RWPE2 (cell line): ENCODE data around the gene RNLS.
A peak's percentile ranks its signal among the peaks of the same experiment; 100 is the strongest.
"Not testable (repeated sequence)": the region's sequence is repeated elsewhere in the genome, so short reads cannot be mapped to it uniquely, and the experiment has no call there.

Experiments used
- ATAC-seq: fragments of 200-7000 bp; cut with Tn5 transposase; 3 replicates; pipeline ENCODE4 v1.9.1; 2021; ENCODE audit warnings: low read depth
- DNase-seq: peaks from one replicate; pipeline ENCODE4 v3.0.0-alpha.2; 2020; ENCODE audit warnings: low spot score
- H3K27ac ChIP-seq: fragments of 450-650 bp; 2 replicates; pipeline ENCODE4 v1.5.1; 2017; ENCODE audit warnings: mild to moderate bottlenecking; ENCODE audit not compliant: poor library complexity, severe bottlenecking
- H3K27me3 ChIP-seq: fragments of 250-450 bp; sonication (Bioruptor Pico); 2 replicates; pipeline ENCODE4 v1.5.1; 2021; ENCODE audit warnings: mild to moderate bottlenecking, moderate library complexity; ENCODE audit not compliant: insufficient read depth, poor library complexity, severe bottlenecking
- H3K36me3 ChIP-seq: fragments of 250-450 bp; sonication (Bioruptor Pico); 2 replicates; pipeline ENCODE4 v1.5.1; 2020; ENCODE audit warnings: low read depth, mild to moderate bottlenecking, moderate library complexity
- H3K4me1 ChIP-seq: fragments of 250-450 bp; sonication (Bioruptor Pico); 2 replicates; pipeline ENCODE4 v1.5.1; 2021; ENCODE audit warnings: mild to moderate bottlenecking, moderate library complexity; ENCODE audit not compliant: insufficient read depth, poor library complexity, severe bottlenecking
- H3K4me3 ChIP-seq: fragments of 250-450 bp; sonication (Bioruptor Pico); 2 replicates; pipeline ENCODE4 v1.5.1; 2021; ENCODE audit warnings: mild to moderate bottlenecking, moderate library complexity; ENCODE audit not compliant: severe bottlenecking
- H3K9me3 ChIP-seq: fragments of 250-450 bp; sonication (Bioruptor Pico); 2 replicates; pipeline ENCODE4 v1.5.1; 2021; ENCODE audit warnings: mild to moderate bottlenecking, moderate library complexity; ENCODE audit not compliant: severe bottlenecking
- TF ChIP-seq, protein P1 (sequence below): fragments of 450-650 bp; IDR thresholded peaks from one replicate; pipeline ENCODE4 v1.5.1; 2017; ENCODE audit warnings: mild to moderate bottlenecking, moderate library complexity; ENCODE audit not compliant: poor library complexity, severe bottlenecking

Gene RNLS

DNA sequence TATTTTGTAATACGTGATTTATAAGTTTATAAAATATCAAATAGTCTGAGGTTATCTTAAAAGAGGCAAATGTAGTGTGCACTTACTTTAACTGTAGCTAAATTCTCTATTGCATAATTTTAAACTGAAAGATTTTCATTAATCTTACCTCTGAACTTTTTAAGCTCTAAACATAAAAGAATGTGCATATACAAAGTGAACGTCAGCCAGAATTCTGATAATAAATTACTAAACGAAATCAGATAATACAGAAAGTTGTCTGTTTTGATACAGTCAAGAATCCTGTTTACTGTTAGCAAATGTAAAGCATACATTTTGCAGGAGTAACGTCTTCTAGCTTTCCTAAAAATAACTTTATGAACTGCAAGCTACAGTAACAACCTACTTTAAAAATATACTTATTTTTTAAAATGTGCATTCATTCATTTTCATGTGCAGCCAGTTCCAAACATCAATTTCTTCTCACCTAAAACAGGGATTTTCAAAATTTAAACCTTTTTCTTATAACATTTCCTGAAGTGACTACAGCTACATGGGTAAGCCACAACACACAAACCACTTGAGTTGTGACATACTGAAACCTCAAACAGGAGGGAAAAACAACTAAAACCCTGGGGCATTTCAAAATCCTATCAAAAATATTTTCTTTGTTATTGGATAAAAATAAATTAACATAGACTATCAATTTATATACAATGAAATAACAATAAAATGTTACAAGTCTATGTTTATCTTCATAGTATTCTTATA lies 92.7 kb downstream of the RNLS start:
- TF ChIP-seq, protein P1, sequence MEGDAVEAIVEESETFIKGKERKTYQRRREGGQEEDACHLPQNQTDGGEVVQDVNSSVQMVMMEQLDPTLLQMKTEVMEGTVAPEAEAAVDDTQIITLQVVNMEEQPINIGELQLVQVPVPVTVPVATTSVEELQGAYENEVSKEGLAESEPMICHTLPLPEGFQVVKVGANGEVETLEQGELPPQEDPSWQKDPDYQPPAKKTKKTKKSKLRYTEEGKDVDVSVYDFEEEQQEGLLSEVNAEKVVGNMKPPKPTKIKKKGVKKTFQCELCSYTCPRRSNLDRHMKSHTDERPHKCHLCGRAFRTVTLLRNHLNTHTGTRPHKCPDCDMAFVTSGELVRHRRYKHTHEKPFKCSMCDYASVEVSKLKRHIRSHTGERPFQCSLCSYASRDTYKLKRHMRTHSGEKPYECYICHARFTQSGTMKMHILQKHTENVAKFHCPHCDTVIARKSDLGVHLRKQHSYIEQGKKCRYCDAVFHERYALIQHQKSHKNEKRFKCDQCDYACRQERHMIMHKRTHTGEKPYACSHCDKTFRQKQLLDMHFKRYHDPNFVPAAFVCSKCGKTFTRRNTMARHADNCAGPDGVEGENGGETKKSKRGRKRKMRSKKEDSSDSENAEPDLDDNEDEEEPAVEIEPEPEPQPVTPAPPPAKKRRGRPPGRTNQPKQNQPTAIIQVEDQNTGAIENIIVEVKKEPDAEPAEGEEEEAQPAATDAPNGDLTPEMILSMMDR, result no peak
- no peak overlapping the region for H3K27ac ChIP-seq

DNA sequence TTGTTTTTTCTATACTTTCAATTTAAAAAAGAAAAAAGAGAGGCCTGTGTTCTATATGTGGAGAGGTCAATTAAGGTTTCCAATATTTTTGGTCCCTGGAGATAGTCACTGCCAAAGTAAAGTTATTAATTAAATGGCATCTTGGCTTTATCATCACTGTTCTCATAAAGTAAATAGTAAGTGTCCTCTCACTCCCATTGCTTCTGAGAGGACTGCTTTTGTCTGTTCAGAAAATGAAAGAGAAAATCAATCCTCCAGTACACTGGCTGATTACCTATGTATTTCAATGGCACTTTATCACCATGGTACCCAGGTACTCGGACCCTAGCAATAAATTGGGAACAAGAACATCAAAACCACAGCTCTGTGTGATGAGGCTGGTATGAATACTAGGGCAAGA lies 94.0 kb downstream of the RNLS start:
- no peaks in the 10 kb centered on the region for H3K36me3 ChIP-seq
- TF ChIP-seq, protein P1, result no peak
- H3K4me3 ChIP-seq, result no peak overlapping the region
- ATAC-seq (no peak), DNase-seq (no peak)
- no peaks in the 10 kb centered on the region for H3K4me1 ChIP-seq
- H3K27me3 ChIP-seq, result peaks cover 4% of the 10 kb centered on the region
- no peak overlapping the region for H3K27ac ChIP-seq
- H3K9me3 ChIP-seq, result no peaks in the 10 kb centered on the region

More for the DNA sequence above, 92.7 kb downstream of the RNLS start:
- no peaks in the 10 kb centered on the region for H3K9me3 ChIP-seq
- ATAC-seq, result no peak
- H3K4me3 ChIP-seq, result no peak overlapping the region
- no peak for DNase-seq
- no peaks in the 10 kb centered on the region for H3K36me3 ChIP-seq
- H3K27me3 ChIP-seq, result no peaks in the 10 kb centered on the region
- no peaks in the 10 kb centered on the region for H3K4me1 ChIP-seq

DNA sequence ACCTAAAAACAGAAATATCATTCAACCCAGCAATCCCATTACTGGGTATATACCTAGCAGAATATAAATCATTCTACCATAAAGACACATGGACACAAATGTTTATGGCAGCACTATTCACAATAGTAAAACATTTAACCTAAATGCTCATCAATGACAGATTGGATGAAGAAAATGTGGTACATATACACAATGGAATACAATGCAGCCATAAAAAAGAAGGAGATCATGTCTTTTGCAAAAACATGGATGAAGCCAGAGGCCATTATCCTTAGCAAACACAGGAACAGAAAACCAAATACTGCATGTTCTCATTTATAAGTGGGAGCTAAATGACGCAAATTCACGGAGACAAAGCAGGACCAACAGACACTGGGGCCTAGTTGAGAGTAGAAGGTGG lies 96.3 kb downstream of the RNLS start:
- not testable (repeated sequence) for H3K27me3 ChIP-seq, H3K4me3 ChIP-seq, H3K36me3 ChIP-seq, H3K4me1 ChIP-seq, DNase-seq, H3K9me3 ChIP-seq, ATAC-seq, H3K27ac ChIP-seq

DNA sequence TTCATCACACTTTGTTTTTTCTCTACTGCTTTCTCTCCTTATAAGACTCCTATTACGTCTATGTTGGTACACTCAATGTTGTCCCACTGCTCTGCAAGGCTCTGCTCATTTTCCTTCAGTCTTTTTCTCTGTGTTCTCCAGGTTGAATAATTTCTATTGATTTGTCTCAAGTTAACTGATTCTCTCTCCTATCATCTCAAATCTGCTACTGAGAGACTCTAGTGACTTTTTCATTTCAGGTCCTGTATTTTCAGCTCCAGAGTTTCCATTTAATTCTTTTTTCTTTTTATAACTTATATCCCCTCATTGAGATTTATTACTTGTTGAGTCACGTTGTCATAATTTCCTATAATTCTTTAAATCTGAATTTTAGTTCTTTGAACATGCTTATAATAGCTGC lies 100.9 kb downstream of the RNLS start:
- H3K36me3 ChIP-seq, result no peaks in the 10 kb centered on the region
- ATAC-seq, result no peak
- H3K4me3 ChIP-seq, result no peak overlapping the region
- no peak for DNase-seq
- peaks cover 14% of the 10 kb centered on the region for H3K4me1 ChIP-seq
- no peak overlapping the region for H3K27ac ChIP-seq
- peaks cover 4% of the 10 kb centered on the region for H3K27me3 ChIP-seq
- TF ChIP-seq, protein P1, result no peak
- H3K9me3 ChIP-seq, result no peaks in the 10 kb centered on the region

DNA sequence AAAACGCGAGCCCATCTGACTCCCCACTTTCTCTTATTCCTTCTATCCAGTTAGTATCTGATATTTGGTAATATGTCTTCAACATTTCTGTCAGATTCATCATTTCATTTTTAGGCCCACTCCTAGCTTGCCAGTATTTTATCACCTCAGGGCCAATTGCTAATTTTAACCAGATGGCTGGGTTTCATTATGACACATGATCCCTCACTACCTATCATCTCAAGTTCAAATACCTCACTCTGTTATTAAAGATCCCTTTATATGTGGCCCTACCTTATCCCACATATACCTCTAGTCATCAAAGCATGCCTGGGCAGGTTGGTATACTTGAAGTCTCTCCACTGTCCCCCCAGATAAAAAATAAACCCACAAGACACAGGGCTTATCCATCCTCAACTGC lies 104.9 kb downstream of the RNLS start:
- DNase-seq, result no peak
- ATAC-seq, result peak; percentile 65

More for the DNA sequence above, 104.9 kb downstream of the RNLS start:
- Histone ChIP-seq H3K36me3 (no peaks in the 10 kb centered on the region), H3K27me3 (no peaks in the 10 kb centered on the region), H3K27ac (peak overlapping the region; percentile 27), H3K4me3 (no peak overlapping the region), H3K9me3 (no peaks in the 10 kb centered on the region), H3K4me1 (peaks cover 33% of the 10 kb centered on the region)
- TF ChIP-seq, protein P1, result no peak
